ENCODE results near the gene MPST.
"Not testable (repeated sequence)": the region's sequence is repeated elsewhere in the genome, so short reads cannot be mapped to it uniquely, and the experiment has no call there.

MPST gene

DNA sequence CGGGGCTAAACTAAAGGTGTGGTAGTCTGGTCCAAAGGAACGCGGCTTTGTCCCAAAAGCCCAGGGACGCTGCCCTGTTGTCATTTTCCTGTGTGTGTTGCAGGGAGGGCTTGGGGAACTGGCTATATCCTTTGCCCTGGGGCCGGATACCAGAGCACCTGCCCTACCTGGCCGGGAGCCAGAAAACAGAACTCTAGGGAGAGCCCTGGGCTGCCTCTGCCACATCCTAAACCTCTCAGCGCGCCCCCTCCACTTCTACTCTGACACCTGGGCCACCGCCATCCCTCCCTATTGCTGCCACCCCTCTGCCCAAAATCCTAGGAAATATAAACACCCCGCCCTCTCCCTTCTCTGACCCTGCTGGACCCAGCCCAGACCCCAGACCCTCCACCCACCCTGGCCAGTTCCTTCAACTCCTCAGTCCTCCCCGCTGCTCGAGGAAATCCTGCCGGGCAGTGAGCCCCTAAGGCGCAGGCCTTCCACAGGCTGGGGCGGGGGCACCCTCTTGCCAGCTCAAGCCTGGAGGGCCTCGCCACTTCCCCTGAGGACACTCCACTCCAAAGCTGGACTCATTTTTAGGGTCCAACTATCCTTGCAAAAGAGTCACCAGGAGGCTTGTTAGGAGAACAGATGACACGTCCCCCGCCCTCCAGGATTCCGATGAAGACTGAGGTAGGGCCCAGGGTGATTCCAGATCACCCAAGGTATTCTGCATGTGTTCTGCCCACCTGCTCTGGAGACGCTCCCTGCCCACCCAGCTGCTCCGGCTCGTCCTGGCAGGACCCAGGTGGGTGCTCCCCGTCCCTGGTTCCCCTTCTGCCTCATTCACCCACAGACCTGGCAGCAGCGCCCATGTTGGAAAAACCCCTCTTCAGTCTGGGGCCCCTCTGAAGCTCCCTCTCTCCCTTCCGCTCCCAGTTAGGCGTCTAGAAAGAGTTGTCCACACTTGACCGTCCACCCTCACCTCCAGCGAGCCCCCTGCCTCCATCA is 44.2 kb downstream of the MPST start:
- DNase-seq, result no peak

- DNase-seq, result no peak
Measured at GRCh38 chr22:37064553-37064952, 45.0 kb downstream of the MPST start.

DNA sequence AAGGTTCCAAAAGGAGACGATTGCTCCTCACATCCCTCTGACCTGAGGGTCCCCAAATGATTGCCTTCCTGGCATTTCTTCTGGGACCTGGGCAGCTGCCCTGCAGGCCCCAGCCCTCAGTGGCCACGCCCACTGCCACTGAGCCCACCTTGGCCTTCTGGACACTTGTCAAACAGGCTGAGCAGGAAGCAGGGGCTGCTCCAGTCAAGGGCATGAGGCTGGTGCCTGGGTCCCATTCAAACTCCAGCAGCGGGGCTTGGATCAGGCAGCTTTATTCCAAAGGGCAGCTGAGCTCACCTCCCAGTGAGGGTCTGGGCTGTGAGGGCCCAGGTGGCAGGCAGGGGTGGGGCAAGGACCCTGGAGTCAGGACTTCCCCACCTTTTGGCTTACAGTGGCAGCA is 45.6 kb downstream of the MPST start:
- DNase-seq, result no peak

DNA sequence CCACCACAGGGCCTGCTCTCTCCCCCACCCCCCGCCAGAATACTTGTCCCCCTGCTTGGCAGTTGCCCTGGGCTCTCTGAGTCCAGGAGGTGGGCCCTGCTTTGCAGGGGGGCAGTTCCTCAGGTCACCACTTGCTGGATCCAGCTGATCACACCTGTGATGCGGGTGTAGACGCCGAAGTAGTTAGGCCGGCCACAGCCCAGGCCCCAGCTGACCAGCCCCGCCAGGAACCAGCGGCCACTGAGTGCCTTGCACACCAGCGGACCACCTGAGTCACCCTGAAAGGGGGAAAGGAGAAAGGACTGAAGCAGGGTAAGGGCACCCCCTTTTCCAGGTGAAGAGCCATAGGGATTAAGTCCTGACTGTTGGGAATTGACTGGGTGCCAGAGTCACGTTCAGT is 46.4 kb downstream of the MPST start:
- no peak for DNase-seq

DNA sequence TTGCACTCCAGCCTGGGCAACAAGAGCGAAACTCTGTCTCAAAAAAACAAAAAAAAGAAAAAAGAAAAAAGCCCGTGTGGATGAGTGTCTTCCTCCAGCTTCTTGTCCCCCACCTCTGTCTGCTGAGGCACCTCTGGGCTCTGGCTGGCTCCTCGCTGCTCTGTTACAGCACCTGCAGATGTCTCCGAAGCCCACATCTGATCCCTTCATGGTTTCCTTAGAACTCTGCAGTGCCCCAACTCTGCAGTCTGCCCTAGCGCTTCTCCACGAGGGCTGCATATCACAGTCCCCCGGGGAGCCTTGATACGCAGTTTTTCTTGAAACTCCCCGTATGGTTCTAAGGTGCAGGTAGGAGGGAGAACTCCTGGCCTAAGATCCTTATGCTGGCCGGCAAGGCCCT is 47.9 kb downstream of the MPST start:
- DNase-seq, result no peak

GRCh38 chr22:37068859-37069258 is 49.3 kb downstream of the MPST start:
- peak; percentile 45 for DNase-seq

- DNase-seq, result no peak
Measured at GRCh38 chr22:37069319-37069718, 49.8 kb downstream of the MPST start.

- no peak for DNase-seq
Measured at GRCh38 chr22:37069719-37070118, 50.2 kb downstream of the MPST start.

DNA sequence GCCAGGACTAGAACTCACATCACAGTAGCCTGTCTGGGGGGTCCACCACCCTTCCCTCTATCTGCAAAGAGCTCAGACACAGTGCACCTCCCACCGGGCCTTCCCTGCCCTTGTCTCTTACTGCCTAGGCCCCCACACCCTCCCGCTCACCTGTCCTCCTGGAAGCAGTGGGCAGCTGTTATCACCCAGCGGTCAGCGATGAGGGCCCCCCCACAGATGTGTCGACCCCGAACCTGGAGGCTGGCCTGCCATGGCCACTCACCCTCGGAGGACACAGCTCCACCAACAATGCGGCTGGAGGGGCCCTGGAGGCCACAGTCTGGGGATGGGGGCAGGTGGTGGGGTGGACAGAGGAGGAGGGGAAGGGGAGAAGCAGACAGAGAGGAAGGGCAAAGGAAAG is 50.8 kb downstream of the MPST start:
- no peak for DNase-seq

DNA sequence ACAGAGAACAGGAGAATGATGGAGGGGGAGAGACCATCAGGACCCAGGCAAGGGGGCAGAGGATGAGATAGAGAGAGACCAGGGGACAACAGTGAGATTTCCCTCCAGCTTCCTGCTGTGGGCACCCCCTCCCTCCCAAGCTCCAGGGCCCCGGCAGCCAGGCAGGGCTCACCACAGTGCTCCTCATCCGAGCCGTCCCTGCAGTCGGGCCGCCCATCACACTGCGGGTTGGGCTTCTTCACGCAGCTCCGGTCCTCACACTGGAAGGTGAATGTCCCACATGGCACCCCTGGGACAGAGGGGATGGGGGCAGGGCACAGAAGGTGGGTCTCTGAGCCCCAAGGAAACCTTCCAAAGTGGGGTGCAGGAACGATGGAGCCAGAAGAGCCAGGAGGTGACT is 51.2 kb downstream of the MPST start:
- no peak for DNase-seq

GRCh38 chr22:37071850-37072592 is 52.5 kb downstream of the MPST start:
- DNase-seq, result not testable (repeated sequence)

GRCh38 chr22:37072673-37073072 is 53.1 kb downstream of the MPST start:
- no peak for DNase-seq

DNA sequence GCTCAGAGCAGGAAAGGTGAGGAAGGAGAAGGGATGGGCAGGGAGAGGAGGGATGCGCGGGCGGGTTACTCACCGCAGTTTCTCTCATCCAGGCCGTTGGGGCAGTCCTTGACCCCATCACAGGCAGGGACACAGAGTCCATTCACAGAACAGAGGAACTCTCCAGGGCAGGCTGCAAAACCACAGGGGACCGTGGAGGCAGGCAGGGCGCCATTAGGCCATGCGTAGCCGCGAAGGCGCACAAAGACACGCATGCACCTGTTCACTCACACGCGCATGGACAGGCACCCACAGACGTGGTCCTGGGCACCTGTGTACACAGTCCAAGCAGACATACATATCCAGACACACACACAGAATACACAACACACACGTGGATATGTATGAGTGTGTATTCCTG is 55.0 kb downstream of the MPST start:
- no peak for DNase-seq

DNA sequence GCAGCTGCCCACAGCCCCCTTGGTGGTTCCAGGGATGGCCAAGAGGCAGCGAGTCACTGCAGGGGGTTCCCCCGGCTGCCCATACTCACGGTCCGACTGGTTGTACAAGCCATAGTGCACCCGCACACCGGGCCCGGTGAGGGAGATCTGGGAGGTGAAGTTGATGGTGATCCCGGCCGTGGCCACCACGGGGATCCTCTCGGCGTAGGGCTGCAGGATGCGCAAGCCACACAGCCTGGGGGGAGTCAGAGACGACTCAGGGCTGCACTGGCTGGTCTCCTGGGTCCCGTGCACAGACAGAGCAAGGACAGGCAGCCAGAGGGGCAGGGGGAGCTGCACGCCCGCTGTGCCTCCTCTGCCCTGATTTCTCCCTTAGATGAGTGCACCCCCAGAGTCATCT is 55.5 kb downstream of the MPST start:
- no peak for DNase-seq

DNA sequence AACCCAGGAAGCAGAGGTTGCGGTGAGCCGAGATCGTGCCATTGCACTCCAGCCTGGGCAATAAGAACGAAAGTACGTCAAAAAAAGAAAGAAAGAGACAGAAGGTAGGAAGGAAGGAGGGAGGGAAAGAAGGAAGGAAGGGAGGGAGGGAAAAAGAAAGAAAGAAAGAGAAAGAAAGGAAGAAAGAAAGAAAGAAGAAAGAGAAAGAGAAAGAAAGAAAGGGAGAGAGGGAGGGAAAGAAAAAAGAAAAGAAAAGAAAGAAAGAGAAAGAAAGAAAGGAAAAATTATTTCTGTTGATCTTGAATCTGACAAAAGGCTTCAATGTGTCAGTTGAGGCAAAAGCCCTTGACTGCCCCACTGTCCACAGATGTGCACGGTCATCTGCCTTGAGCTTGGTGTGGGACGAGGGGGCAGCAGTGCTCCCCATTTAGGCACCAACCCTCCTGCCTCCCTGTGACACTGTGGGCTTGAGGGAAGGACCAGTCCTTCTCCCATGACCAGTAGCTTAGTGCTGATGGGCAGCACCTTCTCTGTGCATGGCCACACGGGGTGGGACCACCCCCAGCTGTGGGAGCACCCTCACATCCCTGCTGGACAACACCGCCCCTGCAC is 56.4 kb downstream of the MPST start:
- DNase-seq, result no peak

DNA sequence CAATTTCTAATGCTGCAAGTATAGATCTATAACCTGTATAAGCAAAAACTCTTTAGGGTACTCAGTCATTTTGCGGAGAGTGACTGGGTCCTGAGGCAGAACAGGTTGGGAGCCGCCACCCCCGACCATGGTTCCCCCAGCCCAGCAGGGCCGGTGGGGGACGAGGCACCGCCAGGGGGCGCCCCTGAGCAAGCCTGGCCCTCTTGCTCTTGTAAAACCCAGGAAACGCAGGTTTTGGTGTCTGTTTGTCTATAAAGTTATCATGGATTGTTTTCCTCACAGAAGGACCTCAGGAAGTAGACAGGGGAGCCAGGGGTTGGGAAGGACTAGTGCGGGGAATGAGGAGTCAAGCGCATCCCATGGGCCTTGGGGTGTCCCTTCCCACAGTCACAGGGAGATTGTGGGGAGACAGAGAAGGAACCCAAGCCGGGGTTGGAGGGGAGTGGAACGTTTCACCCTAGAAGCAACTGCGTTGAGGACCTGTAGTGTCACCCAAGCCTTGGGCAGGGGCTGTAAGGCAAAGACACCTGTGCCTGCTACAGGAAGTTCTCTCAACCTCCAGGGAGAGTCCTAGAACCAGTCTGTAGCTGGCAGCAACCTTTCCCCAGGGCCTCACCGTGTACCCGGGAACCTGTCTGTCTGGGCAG is 58.4 kb downstream of the MPST start:
- DNase-seq, result peak; percentile 73

- no peak for DNase-seq
Measured at GRCh38 chr22:37079158-37079557, 59.6 kb downstream of the MPST start.

All from eye (tissue), 1 donor.